Stimulated activated CD4-positive, alpha-beta T cell treated with anti-CD3 and anti-CD28 coated beads, Interleukin-1b, Interleukin-23, amount 100 ng/mL, for 1 hour (primary cell): ENCODE results near the gene ARMC9.
"Not testable (repeated sequence)": the region's sequence is repeated elsewhere in the genome, so short reads cannot be mapped to it uniquely, and the experiment has no call there.

Source experiments
- DNase-seq, 2 donors: peaks; one replicate each; pipeline ENCODE4 v3.0.0-alpha.2; 2020; ENCODE audit warnings: low read depth in 2 of 2

The ARMC9 gene

GRCh38 chr2:231183851-231184250, 14.6 kb upstream of the ARMC9 start:
- no peak for DNase-seq

GRCh38 chr2:231184319-231184718, 14.1 kb upstream of the ARMC9 start:
- DNase-seq, result no peak

GRCh38 chr2:231185050-231185725, 13.2 kb upstream of the ARMC9 start:
- DNase-seq, result no peak

GRCh38 chr2:231185886-231186285, 12.5 kb upstream of the ARMC9 start:
- DNase-seq, result no peak

GRCh38 chr2:231186325-231186724, 12.1 kb upstream of the ARMC9 start:
- no peak for DNase-seq

GRCh38 chr2:231187736-231188505, 10.5 kb upstream of the ARMC9 start:
- DNase-seq, result no peak

DNA sequence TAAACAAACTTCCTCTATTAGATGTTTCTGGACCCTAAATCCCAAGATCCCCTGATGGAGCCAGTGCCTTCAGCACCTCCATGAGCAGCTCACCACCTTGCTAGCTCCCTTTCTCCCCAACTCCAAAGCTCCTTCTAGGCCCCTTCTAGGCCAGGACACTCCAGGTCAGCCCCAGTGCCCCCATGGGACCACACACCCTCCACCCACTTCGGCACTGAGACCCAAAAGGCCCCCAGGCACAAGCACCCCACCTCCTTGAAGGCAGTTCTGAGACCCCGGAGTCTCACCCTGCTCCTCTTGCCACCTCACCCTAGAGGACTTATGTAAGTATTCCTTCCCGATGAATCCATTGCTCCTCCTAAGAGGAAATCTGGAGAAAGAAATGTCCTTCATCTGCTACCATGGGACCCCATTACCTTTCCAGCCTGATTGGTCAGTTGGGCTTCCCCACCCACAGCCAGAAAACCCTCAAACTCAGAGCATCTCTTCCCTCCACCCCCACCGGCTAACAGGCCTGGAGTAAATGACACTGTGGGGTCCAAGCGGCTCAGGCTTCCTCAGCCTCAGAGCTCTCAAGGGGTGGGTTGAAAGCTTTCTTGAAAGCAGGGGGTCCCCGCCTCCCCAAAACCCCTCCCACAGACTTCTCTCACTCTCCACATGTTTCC, 9.8 kb upstream of the ARMC9 start:
- DNase-seq, result no peak

DNA sequence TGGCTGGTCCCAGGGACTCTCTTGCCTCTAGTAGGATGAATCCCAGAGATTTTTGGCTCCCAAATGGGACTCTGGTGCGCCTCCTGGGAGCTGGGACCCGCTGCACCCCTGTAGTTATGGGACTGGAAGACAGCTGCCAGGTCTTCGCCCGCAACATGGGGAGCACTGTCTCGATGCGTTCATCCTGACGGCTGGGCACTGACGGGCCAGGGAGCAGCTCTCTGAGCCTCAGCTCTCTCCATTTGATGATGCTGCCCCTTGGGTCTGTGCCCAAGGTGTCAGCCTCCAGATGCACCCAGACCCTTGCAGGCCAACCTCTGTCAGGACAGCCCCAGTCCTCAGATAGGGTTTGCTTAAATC, 9.3 kb upstream of the ARMC9 start:
- no peak for DNase-seq

DNA sequence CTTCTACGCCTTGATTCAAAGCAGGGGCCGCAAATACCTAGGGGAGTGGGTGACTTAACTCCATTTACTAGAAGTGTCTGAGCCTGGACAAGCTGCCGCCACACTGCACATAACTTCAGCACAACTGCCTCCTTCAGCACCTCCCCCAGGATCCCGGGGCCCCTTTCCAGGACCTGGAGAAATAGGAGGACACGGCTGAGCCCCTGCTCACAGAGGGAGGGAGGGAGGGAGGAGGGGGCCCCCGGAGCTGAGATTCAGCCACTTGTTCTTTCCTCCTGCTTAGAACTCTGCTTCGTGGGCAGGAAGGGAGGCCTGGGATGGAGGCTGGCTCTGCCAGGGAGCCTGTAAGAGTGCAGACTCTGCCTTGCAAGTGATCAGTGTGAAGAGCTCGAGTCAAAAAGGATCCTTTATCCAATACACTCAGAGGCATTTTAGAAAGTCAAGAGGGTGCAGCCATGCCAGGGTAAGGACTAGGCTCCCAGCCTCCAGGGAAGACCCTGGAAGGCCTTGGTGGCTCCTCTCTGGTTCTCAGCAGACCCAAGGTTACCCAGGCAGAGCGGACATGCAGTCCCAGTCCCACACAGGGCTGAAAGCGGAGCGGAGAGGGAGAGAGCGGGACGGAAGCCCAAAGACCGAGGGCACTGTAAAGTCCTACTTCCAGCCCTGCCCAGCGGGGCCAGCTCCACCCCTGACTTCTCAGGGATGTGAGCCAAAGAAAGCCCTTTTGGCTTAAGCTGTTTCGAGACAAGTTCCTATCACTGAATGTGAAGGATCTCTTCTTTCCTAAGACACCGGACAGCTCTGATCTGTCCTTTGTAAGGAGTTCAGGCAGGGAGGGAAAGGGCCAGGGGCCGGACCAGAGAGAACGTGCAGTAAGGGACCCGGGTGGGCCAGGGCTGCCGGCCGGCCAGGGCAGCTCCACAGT, 8.6 kb upstream of the ARMC9 start:
- DNase-seq, result no peak

DNA sequence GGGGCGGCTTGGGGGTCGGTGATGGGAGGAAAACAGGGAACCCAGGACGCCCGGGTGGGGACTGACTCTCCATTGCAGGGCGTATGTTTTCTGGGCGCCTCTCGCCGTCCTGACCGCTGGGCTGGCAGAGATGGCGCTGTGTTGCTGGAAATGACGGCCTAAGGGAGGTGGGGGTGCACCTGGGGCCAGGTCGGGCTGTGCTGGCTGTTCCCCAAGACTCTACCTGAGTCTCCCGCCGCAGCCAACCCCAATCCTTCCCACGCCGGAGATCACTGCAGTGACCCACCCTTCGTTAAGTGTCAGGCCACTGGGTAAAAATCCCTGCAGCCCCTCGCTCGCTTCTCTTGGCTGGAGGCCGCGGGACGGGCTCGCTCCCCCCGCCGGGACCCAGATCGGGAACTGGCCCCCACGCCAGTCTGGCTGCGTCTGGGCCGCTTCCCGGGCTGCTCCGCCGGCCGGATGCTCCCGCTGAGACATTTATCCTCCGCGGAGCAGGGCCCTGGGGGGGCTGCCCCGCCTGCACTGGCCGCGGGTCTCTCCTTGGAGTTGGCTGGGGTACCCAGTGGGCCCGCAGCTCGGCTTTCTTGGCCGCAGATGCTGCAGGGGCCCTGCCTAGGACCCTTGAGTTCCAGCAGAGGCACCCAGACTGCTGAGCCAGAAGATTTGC, 7.8 kb upstream of the ARMC9 start:
- DNase-seq, result no peak

DNA sequence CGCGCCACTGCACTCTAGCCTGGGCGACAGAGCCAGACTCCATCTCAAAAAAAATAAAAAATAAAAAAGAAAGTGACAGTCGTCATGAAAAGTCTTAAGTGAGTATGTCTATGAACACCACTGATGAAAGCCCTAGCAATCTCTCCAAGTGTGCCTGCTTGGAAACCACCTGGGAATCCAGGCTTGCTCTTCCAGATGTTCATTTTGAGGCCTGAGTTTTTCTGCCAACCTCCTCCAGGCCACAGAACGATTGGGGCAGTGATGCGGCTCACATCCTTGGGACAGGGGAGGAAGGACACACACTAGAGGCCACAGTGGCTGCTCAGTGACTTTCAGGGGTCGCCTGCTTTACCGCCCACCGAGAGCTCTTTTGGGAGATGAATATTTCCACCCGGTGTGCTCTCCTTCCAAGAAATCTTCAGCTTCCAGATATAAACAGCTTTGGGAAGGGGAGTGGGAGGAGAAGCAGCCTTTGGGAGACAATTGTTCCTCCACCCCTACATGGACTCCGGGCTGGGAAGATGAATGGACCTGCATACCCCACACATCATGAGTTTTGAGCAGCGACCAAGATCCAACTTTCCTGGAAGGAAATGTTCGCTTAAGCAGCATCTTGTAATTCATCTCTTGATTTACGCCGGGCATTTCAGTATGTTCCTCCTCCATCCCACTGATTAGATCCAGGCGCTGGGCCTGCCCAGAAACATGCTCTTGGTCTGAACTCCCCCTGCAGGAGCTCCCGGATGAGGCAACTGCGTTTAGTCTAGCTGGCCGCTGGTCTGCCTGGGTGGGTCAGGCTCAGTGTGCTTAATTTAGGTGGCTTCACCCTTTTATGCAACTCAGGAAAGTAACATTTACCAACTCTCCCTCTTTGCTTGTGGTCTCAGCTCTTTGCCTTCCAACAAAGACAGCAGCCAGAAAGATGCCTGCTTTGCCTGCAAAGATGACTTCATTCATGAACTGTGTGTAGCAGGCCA, 6.2 kb upstream of the ARMC9 start:
- no peak for DNase-seq

- DNase-seq, result no peak
These were observed 5.2 kb upstream of the ARMC9 start for GRCh38 chr2:231193216-231193615.

DNA sequence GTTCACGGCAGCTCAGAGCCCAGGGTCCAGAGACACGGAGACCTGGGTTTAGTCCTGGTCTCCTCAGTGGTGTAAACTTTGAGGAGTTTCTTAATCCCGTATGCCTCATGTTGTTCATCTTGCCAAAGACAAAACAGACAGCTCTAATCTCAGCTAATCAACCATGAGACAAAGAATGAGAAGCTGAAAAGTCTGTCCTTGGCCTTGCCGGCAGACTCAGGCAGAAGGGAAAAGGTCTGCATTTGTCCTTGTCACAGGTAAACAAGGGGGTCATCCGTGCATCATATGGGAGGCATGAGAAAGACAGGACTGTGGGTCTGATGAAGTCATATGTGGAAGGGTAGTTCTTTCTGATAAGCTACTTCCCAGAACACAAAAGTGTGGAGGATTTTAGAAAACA, 1.8 kb upstream of the ARMC9 start:
- DNase-seq, result no peak

GRCh38 chr2:231197196-231197595, 1.2 kb upstream of the ARMC9 start:
- not testable (repeated sequence) for DNase-seq

- DNase-seq, result no peak
These were observed 633 bp upstream of the ARMC9 start for GRCh38 chr2:231197706-231198290.

GRCh38 chr2:231199219-231199618, 788 bp downstream of the ARMC9 start:
- DNase-seq, result no peak

GRCh38 chr2:231200805-231201474, 2.5 kb downstream of the ARMC9 start:
- no peak for DNase-seq

DNA sequence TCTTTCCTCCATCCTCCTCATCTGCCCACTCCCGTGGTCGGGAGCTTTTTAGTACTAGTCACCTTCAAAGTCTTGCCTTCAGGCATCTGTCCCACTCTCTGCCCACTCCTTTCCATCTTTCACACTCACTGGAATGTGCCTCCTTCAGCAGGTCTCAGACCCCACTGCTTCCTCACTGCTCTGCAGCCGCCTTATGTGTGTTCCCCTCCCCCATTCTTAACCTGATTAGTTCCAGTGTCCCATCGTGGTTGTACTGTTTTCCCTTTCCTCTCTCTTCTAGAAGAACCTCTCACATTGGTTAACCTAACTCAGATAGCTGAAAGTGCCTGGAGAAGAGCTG, 3.0 kb downstream of the ARMC9 start:
- DNase-seq, result no peak

DNA sequence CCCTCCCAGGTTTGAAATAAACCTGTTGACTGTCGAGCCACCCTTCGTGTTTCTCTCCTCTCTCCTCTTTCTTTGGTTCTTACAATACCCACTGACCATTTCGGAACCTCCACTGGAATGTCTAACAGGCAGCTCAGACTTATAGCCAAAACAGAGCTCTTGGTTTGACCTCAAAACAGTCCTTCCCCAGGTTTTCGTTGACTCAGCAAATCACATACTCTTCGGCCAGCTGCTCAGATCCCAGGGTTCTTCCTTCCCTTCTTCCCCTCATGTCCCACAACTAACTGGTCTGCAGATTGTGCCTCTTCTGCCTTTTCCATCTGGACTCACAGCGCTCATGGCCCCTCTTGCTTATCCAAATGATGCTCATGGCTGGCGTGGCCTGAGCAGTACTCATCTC, 4.7 kb downstream of the ARMC9 start:
- no peak for DNase-seq
